Measurements from ENCODE around the gene RPTOR. TPM values are rescaled to one million over a fixed set of nuclear protein-coding genes. Genes with fewer than 3 reads are reported as not detected.

Gene RPTOR
- total and polyA plus RNA-seq, 10 of the 15 experiments (the other 5 are each of a cell fraction or from before 2014, with no cell fraction given), result 0.18 to 32.1 (median 7.8) TPM

- no peaks in the 10 kb centered on the region for H4K20me1 ChIP-seq (ENCODE audit: control insufficient read depth, insufficient read depth)
- RAD21 ChIA-PET (ENCODE audit: unreplicated experiment), result interaction anchor here (0.8 to 2.7 kb wide), 15 partner anchors 10 to 337 kb away, joined by 3 to 37 read pairs (median 7); no protein-coding TSS in a partner anchor
- peak overlapping the region; percentile 29; the same call in 1 of the 2 replicates for H3K4me3 ChIP-seq
- SMC1A ChIA-PET (ENCODE audit: uncharacterized antibody, unreplicated experiment), result interaction anchor here (0.6 to 3.3 kb wide), 13 partner anchors 10 to 305 kb away, joined by 3 to 46 read pairs (median 5); no protein-coding TSS in a partner anchor
- CTCF ChIA-PET, result interaction anchor here (0.7 to 2.5 kb wide), 8 partner anchors 10 to 117 kb away, joined by 3 to 30 read pairs (median 4); no protein-coding TSS in a partner anchor
- H3K9ac ChIP-seq (ENCODE audit: control insufficient read depth, insufficient read depth, low read length), result peak overlapping the region; percentile 52; the same call in 1 of the 2 replicates
- in situ Hi-C loops (cut with MboI), result no loop called here
- BruUV-seq (replicated peaks), result TSS peak; percentile 91
- POLR2A ChIA-PET, result interaction anchor here (1.2 to 3.2 kb wide), 7 partner anchors 10 to 455 kb away, joined by 3 to 23 read pairs (median 8); no protein-coding TSS in a partner anchor
- peak overlapping the region; percentile 70 for H3K4me2 ChIP-seq (ENCODE audit: control insufficient read depth, insufficient read depth)
- WGBS (ENCODE audit: insufficient coverage, insufficient replicate concordance, low lambda C conversion rate, missing lambda C conversion rate), result 5% methylated on average over 5 of the region's 5 CpGs
- ATAC-seq (peak; percentile 69), DNase-seq (ENCODE audit: low read depth, low spot score) (no peak), FAIRE-seq (no peak)
- intact Hi-C loops (cut with micrococcal nuclease; ENCODE audit: unreplicated experiment), result loop anchor here (2.0 kb wide), 1 partner anchor 19 kb away; no protein-coding TSS in a partner anchor
- H3K27ac ChIP-seq (ENCODE audit: control insufficient read depth, insufficient read depth), result peak overlapping the region; percentile 87
- H3K27me3 ChIP-seq (replicated peaks in 1 of 2; ENCODE audit: control insufficient read depth in 2 of 2, insufficient read depth in 2 of 2, low read length in 1 of 2), result no peaks in the 10 kb centered on the region
- H2AFZ ChIP-seq (ENCODE audit: control insufficient read depth, low read depth, low read length), result no peak overlapping the region
- TF ChIP-seq KAT2A (conservative IDR thresholded peaks at IDR 0.05; ENCODE audit: control insufficient read depth, low read depth, low read length), result no peak
- no peak for TF ChIP-seq GABPA (IDR thresholded peaks at IDR 0.05; ENCODE audit: low read depth)
- 0 out of 2 replicates have a peak, but pooled peaks have one; percentile 12 for TF ChIP-seq SMARCA5 (IDR thresholded peaks at IDR 0.05)
- no peak for TF ChIP-seq BCL11A (IDR thresholded peaks at IDR 0.05; ENCODE audit: low read depth, low read length)
- TF ChIP-seq TCF12 (IDR thresholded peaks at IDR 0.05; ENCODE audit: low read depth, low read length), result 0 out of 2 replicates have a peak, but pooled peaks have one; percentile 19
- no peak for TF ChIP-seq PAX8 (IDR thresholded peaks at IDR 0.05)
- H3K4me1 ChIP-seq (ENCODE audit: control insufficient read depth, insufficient read depth, low read length), result peaks cover 40% of the 10 kb centered on the region
- peaks cover 7 to 13% of the 10 kb centered on the region in 2 experiments; a peak in 3 of 4 replicates for H3K36me3 ChIP-seq (ENCODE audit: control insufficient read depth in 2 of 2, insufficient read depth in 2 of 2, low read length in 1 of 2)
- H3K79me2 ChIP-seq (ENCODE audit: control insufficient read depth, insufficient read depth, low read length), result no peaks in the 10 kb centered on the region
- peaks cover 22% of the 10 kb centered on the region; the same call in 2 of the 3 replicates for H3K9me3 ChIP-seq (replicated peaks; ENCODE audit: control insufficient read depth, insufficient read depth, low read length)
Observed at GRCh38 chr17:80910043-80910442, 365.4 kb downstream of the RPTOR start.

GRCh38 chr17:80912476-80912875, 367.8 kb downstream of the RPTOR start:
- H3K27ac ChIP-seq (ENCODE audit: control insufficient read depth, insufficient read depth), result peak overlapping the region; percentile 87
- H2AFZ ChIP-seq (ENCODE audit: control insufficient read depth, low read depth, low read length), result no peak overlapping the region
- ChIA-PET RAD21 (ENCODE audit: unreplicated experiment) (interaction anchor here (2.0 kb wide), 1 partner anchor 35 kb away, joined by 6 read pairs; no protein-coding TSS in a partner anchor), CTCF (no interaction called here), SMC1A (ENCODE audit: uncharacterized antibody, unreplicated experiment) (interaction anchor here (1.4 kb wide), 1 partner anchor 17 kb away, joined by 4 read pairs; no protein-coding TSS in a partner anchor), POLR2A (interaction anchor here (1.0 to 1.1 kb wide), 2 partner anchors 14 kb away, joined by 3 to 4 read pairs; no protein-coding TSS in a partner anchor)
- peaks cover 9 to 13% of the 10 kb centered on the region in 2 experiments; a peak in 3 of 4 replicates for H3K36me3 ChIP-seq (ENCODE audit: control insufficient read depth in 2 of 2, insufficient read depth in 2 of 2, low read length in 1 of 2)
- H3K4me3 ChIP-seq, result no peak overlapping the region
- in situ Hi-C loops (cut with MboI), result no loop called here
- DNase-seq (ENCODE audit: low read depth, low spot score), result no peak
- H3K27me3 ChIP-seq (replicated peaks in 1 of 2; ENCODE audit: control insufficient read depth in 2 of 2, insufficient read depth in 2 of 2, low read length in 1 of 2), result no peaks in the 10 kb centered on the region
- no peaks in the 10 kb centered on the region for H3K79me2 ChIP-seq (ENCODE audit: control insufficient read depth, insufficient read depth, low read length)
- intact Hi-C loops (cut with micrococcal nuclease; ENCODE audit: unreplicated experiment), result no loop called here
- H3K9me3 ChIP-seq (replicated peaks; ENCODE audit: control insufficient read depth, insufficient read depth, low read length), result peaks cover 23% of the 10 kb centered on the region; the same call in 2 of the 3 replicates
- peaks cover 40% of the 10 kb centered on the region for H3K4me1 ChIP-seq (ENCODE audit: control insufficient read depth, insufficient read depth, low read length)
- no TSS peak for BruUV-seq (replicated peaks)
- no peak for FAIRE-seq
- WGBS (ENCODE audit: insufficient coverage, insufficient replicate concordance, low lambda C conversion rate, missing lambda C conversion rate), result 82% methylated on average over 15 of the region's 15 CpGs
- peak overlapping the region; percentile 51; the same call in 1 of the 2 replicates for H3K4me2 ChIP-seq (ENCODE audit: control insufficient read depth, insufficient read depth)
- no peak for ATAC-seq
- no peaks in the 10 kb centered on the region for H4K20me1 ChIP-seq (ENCODE audit: control insufficient read depth, insufficient read depth)
- H3K9ac ChIP-seq (ENCODE audit: control insufficient read depth, insufficient read depth, low read length), result no peak overlapping the region; the same call in 1 of the 2 replicates
- TF ChIP-seq RUNX3 (IDR thresholded peaks at IDR 0.05; ENCODE audit: low read length) (no peak), BCLAF1 (IDR thresholded peaks at IDR 0.05) (no peak), NRF1 (conservative IDR thresholded peaks at IDR 0.05; ENCODE audit: low read depth, low read length) (no peak), EZH2 (IDR thresholded peaks at IDR 0.05; ENCODE audit: borderline replicate concordance, control insufficient read depth, low read depth, low read length) (no peak), WRNIP1 (IDR thresholded peaks at IDR 0.05; ENCODE audit: borderline replicate concordance, low read depth, low read length) (no peak), ATF3 (IDR thresholded peaks at IDR 0.05; ENCODE audit: borderline replicate concordance, extremely low read depth, low read depth, low read length) (no peak), HDGF (IDR thresholded peaks at IDR 0.05) (no peak), PAX8 (IDR thresholded peaks at IDR 0.05) (no peak)
